Measurements from ENCODE around the gene NEB. TPM values are rescaled to one million over a fixed set of nuclear protein-coding genes. Genes with fewer than 3 reads are reported as not detected.
"Not testable (repeated sequence)": the region's sequence is repeated elsewhere in the genome, so short reads cannot be mapped to it uniquely, and the experiment has no call there.

NEB gene
- total and polyA plus RNA-seq, 2 of the 4 experiments (the other 2 are of a cell fraction): under 0.01 TPM; not detected in 1

GRCh38 chr2:151745261-151745660 is 11.0 kb upstream of the NEB start:
- H3K27ac ChIP-seq (ENCODE audit: insufficient read depth, low read length); H2BK20ac ChIP-seq (ENCODE audit: low read depth, low read length); H3K4me1 ChIP-seq (ENCODE audit: control insufficient read depth, insufficient read depth, low read length); ATAC-seq (ENCODE audit: low read depth); BruUV-seq (replicated peaks); H2AK5ac ChIP-seq (ENCODE audit: low read depth, low read length); H4K8ac ChIP-seq (ENCODE audit: low read depth in 2 of 2, low read length in 2 of 2); H3K9me3 ChIP-seq (ENCODE audit: control insufficient read depth, insufficient read depth, low read length); H3K79me1 ChIP-seq (ENCODE audit: low read depth in 1 of 2, low read length in 2 of 2); H3K14ac ChIP-seq (replicated peaks; ENCODE audit: low read depth, low read length); H2BK120ac ChIP-seq (ENCODE audit: low read depth, low read length); DNase-seq; H3K23ac ChIP-seq (ENCODE audit: low read depth, low read length); CTCF ChIA-PET; H3K4me3 ChIP-seq (ENCODE audit: insufficient read depth, low read depth, low read length); H2BK15ac ChIP-seq (ENCODE audit: low read depth, low read length); dilution Hi-C loops (cut with HindIII; ENCODE audit: low sequenced_read_pairs, unreplicated experiment); in situ Hi-C loops (cut with MboI; ENCODE audit: low sequenced_read_pairs); H3K9me1 ChIP-seq (ENCODE audit: insufficient read depth, low read length); H4K91ac ChIP-seq (ENCODE audit: insufficient read depth, low read depth, low read length); H2BK5ac ChIP-seq (ENCODE audit: low read depth, low read length, poor library complexity, severe bottlenecking); H3K27me3 ChIP-seq (ENCODE audit: control insufficient read depth, insufficient read depth, low read length); H4K5ac ChIP-seq (ENCODE audit: low read depth, low read length); intact Hi-C loops (cut with micrococcal nuclease); H3K9ac ChIP-seq (ENCODE audit: low read depth, low read length); POLR2A ChIA-PET (ENCODE audit: unreplicated experiment); H3K4ac ChIP-seq (ENCODE audit: low read depth, low read length); H3K36me3 ChIP-seq (ENCODE audit: control insufficient read depth, insufficient read depth, low read length); H4K20me1 ChIP-seq (ENCODE audit: insufficient read depth, low read length); H2AFZ ChIP-seq (replicated peaks; ENCODE audit: low read length, poor library complexity); H3K56ac ChIP-seq (ENCODE audit: extremely low read depth, insufficient read depth, low read length); H3K4me2 ChIP-seq (ENCODE audit: low read depth, low read length); H3K18ac ChIP-seq (ENCODE audit: low read depth, low read length); H2AK9ac ChIP-seq (replicated peaks; ENCODE audit: low read depth, low read length, poor library complexity): not testable (repeated sequence)
- no CpG with 5 or more reads among the region's 3 CpGs for WGBS, 2 experiments (ENCODE audit: extremely low coverage in 2 of 2, insufficient read length in 1 of 2)

All from IMR-90 (cell line).